ENCODE measurements around the gene SPOP.
A peak's percentile ranks its signal among the peaks of the same experiment; 100 is the strongest.

SPOP gene

GRCh38 chr17:49598918-49599317 is 79.0 kb downstream of the SPOP start:
- H3K4me2 ChIP-seq (ENCODE audit: low read length), result no peak overlapping the region
- no peak overlapping the region for H3K9ac ChIP-seq
- no peaks in the 10 kb centered on the region for H3K36me3 ChIP-seq (ENCODE audit: control insufficient read depth, insufficient read depth, low read length)
- no peak overlapping the region for H2AFZ ChIP-seq
- H3K4me1 ChIP-seq, result no peaks in the 10 kb centered on the region
- H3K27me3 ChIP-seq (ENCODE audit: control insufficient read depth, insufficient read depth, low read length), result no peaks in the 10 kb centered on the region
- no peaks in the 10 kb centered on the region for H3K9me3 ChIP-seq (ENCODE audit: control insufficient read depth, low read length)
- no peaks in the 10 kb centered on the region for H3K79me2 ChIP-seq
- no peak overlapping the region for H3K27ac ChIP-seq
- TF ChIP-seq, protein P1, sequence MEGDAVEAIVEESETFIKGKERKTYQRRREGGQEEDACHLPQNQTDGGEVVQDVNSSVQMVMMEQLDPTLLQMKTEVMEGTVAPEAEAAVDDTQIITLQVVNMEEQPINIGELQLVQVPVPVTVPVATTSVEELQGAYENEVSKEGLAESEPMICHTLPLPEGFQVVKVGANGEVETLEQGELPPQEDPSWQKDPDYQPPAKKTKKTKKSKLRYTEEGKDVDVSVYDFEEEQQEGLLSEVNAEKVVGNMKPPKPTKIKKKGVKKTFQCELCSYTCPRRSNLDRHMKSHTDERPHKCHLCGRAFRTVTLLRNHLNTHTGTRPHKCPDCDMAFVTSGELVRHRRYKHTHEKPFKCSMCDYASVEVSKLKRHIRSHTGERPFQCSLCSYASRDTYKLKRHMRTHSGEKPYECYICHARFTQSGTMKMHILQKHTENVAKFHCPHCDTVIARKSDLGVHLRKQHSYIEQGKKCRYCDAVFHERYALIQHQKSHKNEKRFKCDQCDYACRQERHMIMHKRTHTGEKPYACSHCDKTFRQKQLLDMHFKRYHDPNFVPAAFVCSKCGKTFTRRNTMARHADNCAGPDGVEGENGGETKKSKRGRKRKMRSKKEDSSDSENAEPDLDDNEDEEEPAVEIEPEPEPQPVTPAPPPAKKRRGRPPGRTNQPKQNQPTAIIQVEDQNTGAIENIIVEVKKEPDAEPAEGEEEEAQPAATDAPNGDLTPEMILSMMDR (IDR thresholded peaks at IDR 0.05), result no peak
- no peak overlapping the region for H3K4me3 ChIP-seq (ENCODE audit: low read depth, low read length)

DNA sequence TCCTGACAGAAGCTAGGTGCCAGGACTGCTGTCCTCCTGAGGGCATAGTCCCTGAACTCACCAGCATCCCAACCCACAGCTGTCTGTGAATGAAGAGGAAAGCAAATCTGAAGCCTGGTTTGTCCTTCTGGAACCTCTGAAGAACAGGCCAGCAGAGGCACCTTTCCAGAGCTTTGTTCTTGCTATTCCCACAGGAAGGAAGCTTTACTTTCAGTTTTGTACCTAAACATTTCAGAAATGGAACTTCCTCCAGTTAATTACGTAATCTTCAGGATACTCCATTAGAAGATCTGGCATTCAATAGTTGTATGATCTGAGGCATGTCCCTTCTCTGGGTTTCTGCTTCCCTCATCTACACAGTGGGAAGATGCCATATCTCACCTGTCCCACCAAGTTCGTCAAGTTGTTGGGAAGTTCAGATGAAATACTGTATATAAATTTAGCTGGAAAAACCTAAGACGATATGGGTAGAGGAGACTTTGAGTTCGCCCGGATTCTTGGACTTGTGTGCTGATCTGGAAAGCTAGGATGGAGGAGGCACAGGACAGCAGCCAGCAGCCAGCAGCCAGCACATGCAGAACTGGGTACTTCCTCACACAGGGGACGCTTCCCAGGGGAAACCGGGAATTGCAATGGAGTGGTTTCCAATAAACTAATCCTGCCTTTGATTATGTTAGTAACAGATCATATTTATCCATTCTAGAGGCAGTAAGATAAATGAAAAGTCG is 79.8 kb downstream of the SPOP start:
- Histone ChIP-seq H3K4me3 (ENCODE audit: low read depth, low read length) (no peak overlapping the region), H3K27me3 (ENCODE audit: control insufficient read depth, insufficient read depth, low read length) (no peaks in the 10 kb centered on the region), H3K27ac (peak overlapping the region; percentile 20), H3K4me1 (no peaks in the 10 kb centered on the region), H3K4me2 (ENCODE audit: low read length) (no peak overlapping the region), H3K9ac (no peak overlapping the region), H2AFZ (no peak overlapping the region), H3K9me3 (ENCODE audit: control insufficient read depth, low read length) (no peaks in the 10 kb centered on the region), H3K36me3 (ENCODE audit: control insufficient read depth, insufficient read depth, low read length) (no peaks in the 10 kb centered on the region), H3K79me2 (no peaks in the 10 kb centered on the region)
- TF ChIP-seq, protein P1 (IDR thresholded peaks at IDR 0.05), result no peak

GRCh38 chr17:49597436-49597835 is 80.5 kb downstream of the SPOP start:
- H3K4me2 ChIP-seq (ENCODE audit: low read length), result no peak overlapping the region
- TF ChIP-seq, protein P1 (IDR thresholded peaks at IDR 0.05), result no peak
- H3K4me1 ChIP-seq, result no peaks in the 10 kb centered on the region
- H3K36me3 ChIP-seq (ENCODE audit: control insufficient read depth, insufficient read depth, low read length), result no peaks in the 10 kb centered on the region
- no peaks in the 10 kb centered on the region for H3K79me2 ChIP-seq
- no peaks in the 10 kb centered on the region for H3K27me3 ChIP-seq (ENCODE audit: control insufficient read depth, insufficient read depth, low read length)
- no peak overlapping the region for H2AFZ ChIP-seq
- no peak overlapping the region for H3K9ac ChIP-seq
- H3K4me3 ChIP-seq (ENCODE audit: low read depth, low read length), result no peak overlapping the region
- no peak overlapping the region for H3K27ac ChIP-seq
- no peaks in the 10 kb centered on the region for H3K9me3 ChIP-seq (ENCODE audit: control insufficient read depth, low read length)

GRCh38 chr17:49596613-49597244 is 81.2 kb downstream of the SPOP start:
- no peaks in the 10 kb centered on the region for H3K79me2 ChIP-seq
- H3K27ac ChIP-seq, result no peak overlapping the region
- no peak overlapping the region for H3K4me3 ChIP-seq (ENCODE audit: low read depth, low read length)
- H3K9me3 ChIP-seq (ENCODE audit: control insufficient read depth, low read length), result no peaks in the 10 kb centered on the region
- H3K27me3 ChIP-seq (ENCODE audit: control insufficient read depth, insufficient read depth, low read length), result no peaks in the 10 kb centered on the region
- no peak overlapping the region for H2AFZ ChIP-seq
- H3K36me3 ChIP-seq (ENCODE audit: control insufficient read depth, insufficient read depth, low read length), result no peaks in the 10 kb centered on the region
- TF ChIP-seq, protein P1 (IDR thresholded peaks at IDR 0.05), result no peak
- H3K4me2 ChIP-seq (ENCODE audit: low read length), result peak overlapping the region; percentile 29
- no peak overlapping the region for H3K9ac ChIP-seq
- H3K4me1 ChIP-seq, result no peaks in the 10 kb centered on the region
